GM10248 (cell line): ENCODE results near the gene SIK3.

ENCODE experiments used
- CTCF ChIA-PET: fragments of 300-600 bp; sonication (Branson Sonifier 250); formaldehyde crosslinking; extraction: SDS; loops from one replicate; lab custom pipeline; 2021; ENCODE audit warnings: antibody characterized with exemption; lab: Yijun Ruan, JAX
- POLR2A ChIA-PET: fragments of 350-650 bp; sonication (Branson Sonifier 250); formaldehyde crosslinking; extraction: SDS; loops from one replicate; lab custom pipeline; 2020; ENCODE audit warnings: antibody characterized with exemption; lab: Yijun Ruan, JAX
- DNase-seq: peaks from one replicate; pipeline ENCODE4 v3.0.0; 2012; ENCODE audit errors: extremely low spot score
- CTCF ChIP-seq: IDR thresholded peaks from 2 replicates; pipeline ENCODE4 v1.5.1; 2012; ENCODE audit warnings: mild to moderate bottlenecking, low read depth; ENCODE audit errors: extremely low read depth, missing control alignments, control extremely low read depth

Gene SIK3

GRCh38 chr11:117110294-117110950 lies 12.2 kb upstream of the SIK3 start:
- no peak for TF ChIP-seq CTCF
- DNase-seq = no peak
- ChIA-PET CTCF (interaction anchor here (1.0 to 12.4 kb wide), 5 partner anchors 70 to 320 kb away, joined by 3 to 132 read pairs (median 9); partner anchors contain the start of gene APOA5), POLR2A (no interaction called here)

- CTCF ChIA-PET = interaction anchor here (0.9 to 12.4 kb wide), 8 partner anchors 9 to 376 kb away, joined by 3 to 132 read pairs (median 8); partner anchors contain the start of genes APOA5 and ZPR1
- POLR2A ChIA-PET = no interaction called here
- DNase-seq = no peak
- TF ChIP-seq CTCF = no peak
Measured at GRCh38 chr11:117107701-117108590, 9.7 kb upstream of the SIK3 start.

DNA sequence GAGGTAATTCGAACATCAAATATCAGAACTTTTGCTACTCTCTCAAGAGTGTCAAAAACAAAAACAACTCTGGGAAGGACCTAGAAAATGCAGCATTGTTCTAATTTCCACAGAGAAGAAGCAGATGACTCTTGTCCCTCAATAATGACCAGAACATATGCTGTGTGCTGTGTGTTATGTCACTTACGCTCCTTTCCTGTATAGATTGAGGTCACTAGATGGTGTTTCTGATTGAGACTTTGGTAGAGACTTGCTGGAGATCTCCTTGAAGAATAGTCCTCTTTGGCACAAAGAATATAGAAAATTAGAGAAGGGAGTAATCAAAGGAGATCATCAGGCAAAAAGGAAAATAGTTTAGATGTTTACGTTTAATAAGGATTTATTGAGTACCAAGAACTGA lies 2.3 kb upstream of the SIK3 start:
- no peak for TF ChIP-seq CTCF
- ChIA-PET POLR2A (no interaction called here), CTCF (interaction anchor here (1.2 to 12.4 kb wide), 6 partner anchors 127 to 342 kb away, joined by 3 to 132 read pairs (median 9); partner anchors contain the start of gene APOA5)
- no peak for DNase-seq

DNA sequence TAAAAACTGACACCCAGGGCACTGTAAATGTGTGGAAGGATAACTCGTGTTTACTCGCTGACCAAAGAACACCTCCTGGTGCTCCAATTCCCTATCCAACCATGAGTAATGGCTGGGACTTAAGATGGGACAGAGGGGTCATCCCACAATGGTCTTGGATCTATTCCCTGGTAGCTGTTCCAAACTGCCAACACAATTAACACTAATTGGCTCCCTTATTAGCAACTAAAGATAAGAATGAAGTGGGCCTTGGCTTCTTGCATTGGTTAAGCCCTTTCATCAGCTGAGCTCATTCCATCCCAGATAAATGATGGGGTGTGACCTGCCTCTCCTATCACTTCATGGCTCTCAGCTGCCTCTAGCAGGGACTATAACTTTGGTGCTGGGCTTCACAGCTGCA lies 1.5 kb upstream of the SIK3 start:
- POLR2A ChIA-PET = no interaction called here
- TF ChIP-seq CTCF = no peak
- CTCF ChIA-PET = interaction anchor here (1.2 to 12.4 kb wide), 12 partner anchors 9 to 342 kb away, joined by 3 to 132 read pairs (median 6); partner anchors contain the start of gene APOA5

DNA sequence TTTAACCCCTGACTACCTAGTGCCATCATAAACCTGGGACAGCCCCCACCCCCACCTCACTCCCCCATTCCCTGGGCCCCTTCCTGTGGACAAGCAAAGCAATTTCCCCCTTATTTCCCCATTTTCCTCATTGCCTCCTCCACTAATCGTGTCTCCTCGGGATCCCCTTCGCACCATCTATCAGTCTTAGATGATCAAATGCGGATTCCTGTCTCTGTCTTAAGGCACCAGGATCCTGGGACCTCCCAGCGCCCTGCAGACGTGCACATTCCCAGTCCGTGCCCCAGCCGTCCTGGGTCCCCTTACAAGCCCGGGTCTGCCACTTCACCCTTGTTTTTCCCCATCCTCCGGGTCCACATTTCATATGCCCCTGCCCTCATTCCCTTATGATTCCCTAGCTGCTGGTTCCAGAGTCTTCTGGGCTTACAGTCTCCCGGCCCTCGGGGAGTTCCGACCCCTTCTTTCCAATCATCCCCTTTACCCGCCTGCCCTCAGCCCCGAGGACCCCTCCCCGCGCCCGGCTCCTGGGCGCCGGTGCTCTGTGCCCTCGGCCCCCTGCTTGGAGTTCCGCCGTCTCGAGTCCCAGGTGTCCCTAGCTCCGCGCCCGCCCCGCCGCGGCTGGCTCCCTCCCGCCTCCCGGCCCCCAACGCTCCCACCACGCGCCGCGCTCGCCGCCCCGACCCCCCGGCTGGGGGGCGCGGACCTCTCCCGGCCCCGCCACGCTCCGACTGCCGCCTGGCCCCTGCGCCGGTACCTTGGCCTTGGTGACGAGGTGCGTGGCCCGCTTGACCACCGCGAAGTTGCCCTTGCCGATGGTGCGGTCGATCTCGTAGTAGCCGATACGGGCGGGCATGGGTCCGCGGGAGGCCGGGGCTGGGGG lies 599 bp downstream of the SIK3 start:
- TF ChIP-seq CTCF = no peak
- DNase-seq = no peak
- POLR2A ChIA-PET = interaction anchor here (0.5 to 1.1 kb wide), 4 partner anchors 20 to 322 kb away, joined by 3 to 8 read pairs (median 4); no protein-coding TSS in a partner anchor
- CTCF ChIA-PET = interaction anchor here (0.7 to 3.3 kb wide), 16 partner anchors 8 to 364 kb away, joined by 3 to 25 read pairs (median 4); partner anchors contain the start of gene APOA5

More for the DNA sequence above, 1.5 kb upstream of the SIK3 start:
- DNase-seq = no peak
